Right lobe of liver (tissue), 6 donors: ENCODE results near the gene GRAMD4. TPM values are rescaled to one million over a fixed set of nuclear protein-coding genes. Genes with fewer than 3 reads are reported as not detected.

Experiments used
- ATAC-seq, 4 donors: fragments of 200-7000 bp; cut with Tn5 transposase; one replicate each; pipeline ENCODE4 v1.9.1; 2020; ENCODE audit warnings: mild to moderate bottlenecking in 4 of 4, moderate library complexity in 4 of 4
- DNase-seq, 3 donors: peaks; one replicate each; pipeline ENCODE4 v3.0.0-alpha.2; 2020
- H3K27ac ChIP-seq, 3 donors: fragments of 200-600 bp; one replicate each; pipeline ENCODE4 v1.8.0; 2022
- H3K27me3 ChIP-seq, 2 donors: fragments of 200-600 bp; one replicate each; pipeline ENCODE4 v1.8.0; 2022
- H3K36me3 ChIP-seq, 4 donors: fragments of 200-600 bp; sonication (generic) in 1 of 4; one replicate each; pipeline versions ENCODE4 v1.5.1 to v1.8.0; 2017 to 2022; ENCODE audit warnings: control low read depth in 1 of 4
- H3K4me1 ChIP-seq, 4 donors: fragments of 200-600 bp; sonication (generic) in 1 of 4; one replicate each; pipeline versions ENCODE4 v1.5.1 to v1.8.0; 2017 to 2022; ENCODE audit warnings: control low read depth in 1 of 4
- H3K4me3 ChIP-seq, 3 donors: fragments of 200-600 bp; one replicate each; pipeline ENCODE4 v1.8.0; 2022
- H3K9me3 ChIP-seq, 4 donors: fragments of 200-600 bp; sonication (generic) in 1 of 4; one replicate each; pipeline versions ENCODE4 v1.5.1 to v1.8.0; 2017 to 2022; ENCODE audit warnings: control low read depth in 1 of 4
- CTCF ChIP-seq, 4 donors: fragments of 200-600 bp in 3 of 4; fragments of 450-650 bp in 1 of 4; IDR thresholded peaks; one replicate each; pipeline versions ENCODE4 v1.5.1 to v1.8.0; 2016 to 2022; ENCODE audit warnings: antibody characterized with exemption in 4 of 4, mild to moderate bottlenecking in 2 of 4
- POLR2A ChIP-seq: fragments of 450-650 bp; IDR thresholded peaks from one replicate; pipeline ENCODE4 v1.6.1; 2017; ENCODE audit warnings: antibody characterized with exemption, mild to moderate bottlenecking
- WGBS: methylation state at CpG from one replicate; pipeline ENCODE4 v1.1.6; 2018; ENCODE audit warnings: low coverage, low lambda C conversion rate; ENCODE audit not compliant: insufficient coverage; ENCODE audit errors: missing lambda C conversion rate; 5-methylcytosine and 5-hydroxymethylcytosine counted together
- intact Hi-C, 2 donors: fragments of 100-400 bp; cut with DNase I; formaldehyde crosslinking; loops; one replicate each; pipeline versions ENCODE4 v1.11.2 to v1.14.1; 2022
- long read RNA-seq: library from polyadenylated mRNA; unstranded; transcript quantifications from one replicate; pipeline ENCODE4 v2.0.0, GENCODE V29; 2019
- total RNA-seq, 6 experiments: library from RNA; depleted of rRNA in 2 of 6; stranded (reverse); fragments of >200 nt in 2 of 6; fragmentation: NEBNext Ultra II Directional in 3 of 6; extraction: Animal tissue kit (Norgen Biotek cat#: 25700) in 3 of 6; gene quantifications; one replicate each; pipeline versions ENCODE4 v1.1.0 to v1.2.4, GENCODE V29; 2016 to 2023
- donor health status: DM: no; HTN: yes; CAD: no.
- donor health status: DM: no; HTN: no; CAD: no.
- donor health status: DM: no; HTN: no; CAD: no.
- donor health status: DM: no; HTN: yes; CAD: no.
- donor health status: DM: no; HTN: yes; CAD: no.

The GRAMD4 gene
- total RNA-seq, result 10 to 100 TPM; 29.7 to 72.0 (median 34.8) TPM
- long read RNA-seq, partial matches to known transcripts, result 0 of 1 reads
- long read RNA-seq, other reads (novel, unspliced or antisense), result 1 of 1 reads

DNA sequence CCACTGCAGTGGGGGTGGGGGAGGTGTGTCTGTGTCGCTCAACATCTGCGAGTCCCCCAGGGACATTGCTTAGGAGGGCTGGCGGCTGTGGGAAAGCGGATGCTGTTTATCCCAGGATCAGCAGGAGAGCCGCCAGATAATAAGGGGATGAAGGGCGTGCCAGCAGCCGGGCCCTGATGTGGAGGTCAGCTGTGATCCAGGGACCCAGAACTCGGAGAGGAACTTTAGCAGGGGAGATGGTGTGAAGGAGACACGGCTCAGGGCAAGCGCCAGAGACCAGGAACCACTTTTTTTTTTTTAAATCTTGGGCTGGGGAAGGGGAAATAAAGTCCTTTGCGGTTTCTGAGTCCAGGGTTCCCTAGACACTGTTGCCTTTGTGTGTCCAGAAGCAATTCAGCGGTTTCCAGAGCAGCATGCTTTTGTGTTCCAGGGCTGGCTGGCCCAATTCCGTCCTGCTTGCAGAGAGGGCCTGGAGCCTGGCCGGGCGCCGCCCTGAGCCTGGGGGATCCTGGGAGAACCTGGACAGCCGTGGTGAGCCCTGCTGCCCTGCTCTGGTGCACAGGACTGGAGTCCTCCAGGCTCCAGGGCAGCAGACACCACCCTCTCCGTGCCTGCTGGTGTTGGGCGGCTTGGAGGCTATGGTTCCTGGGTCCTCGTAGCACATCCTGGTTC is at the start of gene GRAMD4:
Gene GRAMD4, plus strand, starts transcription at position 557 of the 672 bp plus-strand sequence. CDS start 6,414 bp downstream, outside the sequence.
- Histone ChIP-seq H3K27ac (no peak within 1 kb of the TSS), H3K27me3 (no peaks in the 10 kb centered on the region), H3K9me3 (no peaks in the 10 kb centered on the region), H3K36me3 (no peaks in the 10 kb centered on the region), H3K4me3 (no peak within 1 kb of the TSS), H3K4me1 (peaks cover 0 to 7% (median 3%) of the 10 kb centered on the region in 4 donors)
- TF ChIP-seq CTCF (IDR thresholded peaks at IDR 0.05), result no peak
- TF ChIP-seq POLR2A, result no peak
- WGBS, result 67% methylated on average over 9 of the region's 20 CpGs
- DNase-seq, result peak in 1 of 3 donors; percentile 18
- intact Hi-C loops, result no loop called here
- peak; percentile 12 to 38 (median 28) for ATAC-seq

GRCh38 chr22:46571642-46572250 is 48.4 kb upstream of the GRAMD4 start:
- ATAC-seq (no peak), DNase-seq (peak in 2 of 3 donors; percentile 8 to 15)
- Histone ChIP-seq H3K36me3 (no peaks in the 10 kb centered on the region), H3K9me3 (no peaks in the 10 kb centered on the region), H3K27me3 (no peaks in the 10 kb centered on the region), H3K4me3 (no peak overlapping the region), H3K27ac (no peak overlapping the region), H3K4me1 (peaks cover 0 to 21% (median 10%) of the 10 kb centered on the region in 4 donors)
- intact Hi-C loops, result loop anchor here in 1 of 2 donors (10.0 kb wide), 1 partner anchor 83 kb away; no protein-coding TSS in a partner anchor
- 68% methylated on average over 7 of the region's 7 CpGs for WGBS
- no peak for TF ChIP-seq POLR2A
- TF ChIP-seq CTCF (IDR thresholded peaks at IDR 0.05), result no peak

- H3K27me3 ChIP-seq, result no peaks in the 10 kb centered on the region
- H3K4me3 ChIP-seq, result no peak overlapping the region
- TF ChIP-seq POLR2A (no peak), CTCF (IDR thresholded peaks at IDR 0.05) (no peak)
- H3K27ac ChIP-seq, result no peak overlapping the region
- peaks cover 0 to 26% (median 13%) of the 10 kb centered on the region in 4 donors for H3K4me1 ChIP-seq
- WGBS, result no CpG with 5 or more reads among the region's 19 CpGs
- H3K36me3 ChIP-seq, result no peaks in the 10 kb centered on the region
- H3K9me3 ChIP-seq, result no peaks in the 10 kb centered on the region
- no peak for ATAC-seq
- DNase-seq, result peak; percentile 13 to 42 (median 40)
- intact Hi-C loops, result loop anchor here in 1 of 2 donors (10.0 kb wide), 1 partner anchor 82 kb away; no protein-coding TSS in a partner anchor
Observed at GRCh38 chr22:46572911-46573780, 47.0 kb upstream of the GRAMD4 start.

GRCh38 chr22:46573781-46574437 is 46.3 kb upstream of the GRAMD4 start:
- ATAC-seq, result no peak
- Histone ChIP-seq H3K4me1 (peaks cover 0 to 34% (median 17%) of the 10 kb centered on the region in 4 donors), H3K4me3 (no peak overlapping the region), H3K27ac (no peak overlapping the region), H3K27me3 (no peaks in the 10 kb centered on the region), H3K9me3 (no peaks in the 10 kb centered on the region), H3K36me3 (no peaks in the 10 kb centered on the region)
- TF ChIP-seq POLR2A, result no peak
- DNase-seq, result peak in 2 of 3 donors; percentile 24 to 51
- intact Hi-C loops, result loop anchor here in 1 of 2 donors (10.0 kb wide), 1 partner anchor 81 kb away; no protein-coding TSS in a partner anchor
- 67% methylated on average over 7 of the region's 18 CpGs for WGBS
